ENCODE data around the gene CHMP2A.

CHMP2A gene

DNA sequence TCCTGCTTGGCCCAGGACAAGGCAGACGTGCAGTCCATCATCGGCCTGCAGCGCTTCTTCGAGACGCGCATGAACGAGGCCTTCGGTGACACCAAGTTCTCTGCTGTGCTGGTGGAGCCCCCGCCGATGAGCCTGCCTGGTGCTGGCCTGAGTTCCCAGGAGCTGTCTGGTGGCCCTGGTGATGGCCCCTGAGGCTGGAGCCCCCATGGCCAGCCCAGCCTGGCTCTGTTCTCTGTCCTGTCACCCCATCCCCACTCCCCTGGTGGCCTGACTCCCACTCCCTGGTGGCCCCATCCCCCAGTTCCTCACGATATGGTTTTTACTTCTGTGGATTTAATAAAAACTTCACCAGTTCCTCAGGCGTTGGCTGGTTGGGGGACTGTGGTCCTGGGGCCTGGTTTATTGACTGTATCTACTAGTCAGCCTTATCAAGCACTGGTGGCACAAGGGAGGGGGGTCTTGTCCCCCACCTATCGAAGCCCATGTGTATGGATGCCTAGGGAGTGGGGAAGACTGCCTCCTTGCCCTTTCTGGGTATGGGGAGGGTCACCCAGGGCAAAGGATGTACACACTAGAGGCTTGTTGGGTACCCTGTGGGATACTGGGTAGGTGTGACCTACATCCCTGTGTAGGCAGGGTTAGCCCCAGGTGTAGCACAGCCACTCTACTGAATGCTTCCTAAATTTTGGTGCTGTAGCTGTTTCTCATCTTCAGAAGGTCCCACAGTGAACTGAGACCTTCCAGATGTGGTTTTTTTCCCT lies 4.4 kb downstream of the CHMP2A start:
- DNase-seq (ENCODE audit: low spot score) = no peak
- H3K27ac ChIP-seq = peak overlapping the region; percentile 54
- POLR2A ChIA-PET (ENCODE audit: low non-redundant PET) = no interaction called here
- CTCF ChIA-PET = no interaction called here
- TF ChIP-seq, protein P1, sequence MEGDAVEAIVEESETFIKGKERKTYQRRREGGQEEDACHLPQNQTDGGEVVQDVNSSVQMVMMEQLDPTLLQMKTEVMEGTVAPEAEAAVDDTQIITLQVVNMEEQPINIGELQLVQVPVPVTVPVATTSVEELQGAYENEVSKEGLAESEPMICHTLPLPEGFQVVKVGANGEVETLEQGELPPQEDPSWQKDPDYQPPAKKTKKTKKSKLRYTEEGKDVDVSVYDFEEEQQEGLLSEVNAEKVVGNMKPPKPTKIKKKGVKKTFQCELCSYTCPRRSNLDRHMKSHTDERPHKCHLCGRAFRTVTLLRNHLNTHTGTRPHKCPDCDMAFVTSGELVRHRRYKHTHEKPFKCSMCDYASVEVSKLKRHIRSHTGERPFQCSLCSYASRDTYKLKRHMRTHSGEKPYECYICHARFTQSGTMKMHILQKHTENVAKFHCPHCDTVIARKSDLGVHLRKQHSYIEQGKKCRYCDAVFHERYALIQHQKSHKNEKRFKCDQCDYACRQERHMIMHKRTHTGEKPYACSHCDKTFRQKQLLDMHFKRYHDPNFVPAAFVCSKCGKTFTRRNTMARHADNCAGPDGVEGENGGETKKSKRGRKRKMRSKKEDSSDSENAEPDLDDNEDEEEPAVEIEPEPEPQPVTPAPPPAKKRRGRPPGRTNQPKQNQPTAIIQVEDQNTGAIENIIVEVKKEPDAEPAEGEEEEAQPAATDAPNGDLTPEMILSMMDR (conservative IDR thresholded peaks at IDR 0.05; ENCODE audit: low read depth) = no peak

GRCh38 chr19:58549664-58550361 lies 5.1 kb downstream of the CHMP2A start:
- H3K27ac ChIP-seq = peak overlapping the region; percentile 54
- TF ChIP-seq, protein P1 (conservative IDR thresholded peaks at IDR 0.05; ENCODE audit: low read depth) = no peak
- no peak for DNase-seq (ENCODE audit: low spot score)
- ChIA-PET CTCF (no interaction called here), POLR2A (ENCODE audit: low non-redundant PET) (no interaction called here)

DNA sequence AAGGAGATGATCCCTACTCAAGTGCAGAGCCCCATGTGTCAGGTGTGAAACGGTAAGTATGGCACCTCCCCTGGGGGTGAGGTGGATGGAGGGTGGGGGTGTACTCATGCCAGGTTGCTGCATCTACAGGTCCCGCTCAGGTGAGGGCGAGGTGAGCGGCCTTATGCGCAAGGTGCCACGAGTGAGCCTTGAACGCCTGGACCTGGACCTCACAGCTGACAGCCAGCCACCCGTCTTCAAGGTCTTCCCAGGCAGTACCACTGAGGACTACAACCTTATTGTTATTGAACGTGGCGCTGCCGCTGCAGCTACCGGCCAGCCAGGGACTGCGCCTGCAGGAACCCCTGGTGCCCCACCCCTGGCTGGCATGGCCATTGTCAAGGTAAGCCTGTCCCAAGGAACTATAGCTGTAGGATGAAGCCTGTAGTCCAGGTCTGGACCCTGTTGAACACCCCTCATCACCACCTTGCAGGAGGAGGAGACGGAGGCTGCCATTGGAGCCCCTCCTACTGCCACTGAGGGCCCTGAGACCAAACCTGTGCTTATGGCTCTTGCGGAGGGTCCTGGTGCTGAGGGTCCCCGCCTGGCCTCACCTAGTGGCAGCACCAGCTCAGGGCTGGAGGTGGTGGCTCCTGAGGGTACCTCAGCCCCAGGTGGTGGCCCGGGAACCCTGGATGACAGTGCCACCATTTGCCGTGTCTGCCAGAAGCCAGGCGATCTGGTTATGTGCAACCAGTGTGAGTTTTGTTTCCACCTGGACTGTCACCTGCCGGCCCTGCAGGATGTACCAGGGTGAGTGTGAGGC lies 5.8 kb downstream of the CHMP2A start:
- POLR2A ChIA-PET (ENCODE audit: low non-redundant PET) = no interaction called here
- H3K27ac ChIP-seq = peak overlapping the region; percentile 54

GRCh38 chr19:58547323-58548312 lies 7.3 kb downstream of the CHMP2A start:
- H3K27ac ChIP-seq = peak overlapping the region; percentile 54
- TF ChIP-seq, protein P1 (conservative IDR thresholded peaks at IDR 0.05; ENCODE audit: low read depth) = no peak
- ChIA-PET POLR2A (ENCODE audit: low non-redundant PET) (no interaction called here), CTCF (no interaction called here)
- no peak for DNase-seq (ENCODE audit: low spot score)

More for the DNA sequence above, 5.8 kb downstream of the CHMP2A start:
- DNase-seq (ENCODE audit: low spot score) = no peak
- TF ChIP-seq, protein P1 (conservative IDR thresholded peaks at IDR 0.05; ENCODE audit: low read depth) = no peak
- CTCF ChIA-PET = no interaction called here

- peak overlapping the region; percentile 99 for H3K27ac ChIP-seq
- TF ChIP-seq, protein P1 (conservative IDR thresholded peaks at IDR 0.05; ENCODE audit: low read depth) = no peak
- POLR2A ChIA-PET (ENCODE audit: low non-redundant PET) = no interaction called here
- DNase-seq (ENCODE audit: low spot score) = no peak
- CTCF ChIA-PET = interaction anchor here (1.3 kb wide), 1 partner anchor 27 kb away, joined by 7 read pairs; the partner anchor contains the start of gene ZBTB45
These were observed 8.8 kb downstream of the CHMP2A start for GRCh38 chr19:58546019-58546530.

Measured in RWPE1 (cell line).